Common myeloid progenitor, CD34-positive (primary cell): Measurements from ENCODE around the gene NAP1L5.

Experiments
- CTCF ChIA-PET: fragments of 350-600 bp; sonication (Branson Sonifier 250); formaldehyde crosslinking; loops from one replicate; lab custom pipeline; 2021; ENCODE audit warnings: antibody characterized with exemption; lab: Charles Lee
- POLR2A ChIA-PET: fragments of 350-600 bp; sonication (Branson Sonifier 250); formaldehyde crosslinking; loops from one replicate; lab custom pipeline; 2021; ENCODE audit warnings: antibody characterized with exemption; lab: Charles Lee
- DNase-seq, 3 donors: peaks; one replicate each; pipeline versions ENCODE4 v3.0.0 to v3.0.0-alpha.2; 2013
- H3K27ac ChIP-seq, 2 experiments: 1 replicate in 1 of 2; 2 replicates in 1 of 2; pipeline ENCODE4 v1.7.0; 2013; ENCODE audit warnings: inconsistent platforms in 2 of 2, low read length in 2 of 2, mild to moderate bottlenecking in 2 of 2, low read depth in 1 of 2, moderate library complexity in 1 of 2; ENCODE audit not compliant: severe bottlenecking in 2 of 2, insufficient read depth in 1 of 2, poor library complexity in 1 of 2
- H3K27me3 ChIP-seq, 5 experiments: replicated peaks in 2 of 5; 1 replicate in 3 of 5; 2 replicates in 2 of 5; pipeline versions ENCODE4 v1.6.1 to v1.7.0; 2013; ENCODE audit warnings: low read length in 4 of 5, mild to moderate bottlenecking in 2 of 5, moderate library complexity in 2 of 5, inconsistent platforms in 1 of 5; ENCODE audit not compliant: insufficient read depth in 5 of 5, control insufficient read depth in 4 of 5
- H3K36me3 ChIP-seq, 4 experiments: 1 replicate in 2 of 4; 2 replicates in 2 of 4; pipeline versions ENCODE4 v1.6.1 to v1.7.0; 2013; ENCODE audit warnings: low read length in 3 of 4, control low read depth in 1 of 4, mild to moderate bottlenecking in 1 of 4; ENCODE audit not compliant: control insufficient read depth in 4 of 4, insufficient read depth in 4 of 4
- H3K4me1 ChIP-seq, 4 experiments: 1 replicate in 3 of 4; 2 replicates in 1 of 4; pipeline versions ENCODE4 v1.6.1 to v1.7.1; 2013; ENCODE audit warnings: low read length in 3 of 4, mild to moderate bottlenecking in 3 of 4, control low read depth in 1 of 4, inconsistent platforms in 1 of 4, moderate library complexity in 1 of 4; ENCODE audit not compliant: control insufficient read depth in 4 of 4, insufficient read depth in 4 of 4; ENCODE audit errors: control extremely low read depth in 1 of 4
- H3K4me3 ChIP-seq, 7 experiments: 1 replicate in 4 of 7; 2 replicates in 3 of 7; pipeline versions ENCODE4 v1.5.1 to v1.7.0; 2013; ENCODE audit warnings: mild to moderate bottlenecking in 7 of 7, low read length in 6 of 7, moderate library complexity in 6 of 7, inconsistent platforms in 2 of 7, low read depth in 2 of 7, control low read depth in 1 of 7; ENCODE audit not compliant: insufficient read depth in 4 of 7, control insufficient read depth in 1 of 7; ENCODE audit errors: extremely low read depth in 1 of 7
- H3K9me3 ChIP-seq, 5 experiments: 1 replicate in 4 of 5; 2 replicates in 1 of 5; pipeline versions ENCODE4 v1.6.1 to v1.7.1; 2013; ENCODE audit warnings: low read length in 4 of 5, mild to moderate bottlenecking in 2 of 5, inconsistent platforms in 1 of 5, low read depth in 1 of 5, moderate library complexity in 1 of 5; ENCODE audit not compliant: control insufficient read depth in 4 of 5, insufficient read depth in 2 of 5; ENCODE audit errors: control extremely low read depth in 1 of 5
- WGBS: methylation state at CpG from one replicate; pipeline ENCODE4 v1.1.5; 2013; ENCODE audit not compliant: insufficient coverage; 5-methylcytosine and 5-hydroxymethylcytosine counted together

The NAP1L5 gene

GRCh38 chr4:88743696-88744095 is 46.1 kb upstream of the NAP1L5 start:
- Histone ChIP-seq H3K9me3 (no peaks in the 10 kb centered on the region), H3K27ac (no peak overlapping the region), H3K4me1 (peaks cover 0 to 6% (median under 1%) of the 10 kb centered on the region in 4 experiments), H3K27me3 (no peaks in the 10 kb centered on the region), H3K36me3 (peaks cover 18 to 43% (median 22%) of the 10 kb centered on the region in 4 experiments), H3K4me3 (no peak overlapping the region)
- WGBS = 100% methylated on average over 2 of the region's 3 CpGs
- ChIA-PET CTCF (no interaction called here), POLR2A (no interaction called here)
- DNase-seq = no peak

GRCh38 chr4:88742561-88742960 is 44.9 kb upstream of the NAP1L5 start:
- no peak for DNase-seq
- 44% methylated on average over 1 of the region's 2 CpGs for WGBS
- no peak overlapping the region for H3K4me3 ChIP-seq
- peaks cover 14 to 36% (median 20%) of the 10 kb centered on the region in 4 experiments for H3K36me3 ChIP-seq
- POLR2A ChIA-PET = no interaction called here
- H3K4me1 ChIP-seq = peaks cover 3 to 17% (median 10%) of the 10 kb centered on the region in 4 experiments
- no peaks in the 10 kb centered on the region for H3K9me3 ChIP-seq
- no peak overlapping the region for H3K27ac ChIP-seq
- H3K27me3 ChIP-seq = no peaks in the 10 kb centered on the region
- CTCF ChIA-PET = no interaction called here

- no peak overlapping the region for H3K27ac ChIP-seq
- H3K27me3 ChIP-seq = no peaks in the 10 kb centered on the region
- CTCF ChIA-PET = interaction anchor here (1.2 to 1.4 kb wide), 2 partner anchors 20 to 209 kb away, joined by 3 read pairs; no protein-coding TSS in a partner anchor
- peak in 1 of 3 donors; percentile 11 for DNase-seq
- 85% methylated on average over 4 of the region's 4 CpGs for WGBS
- H3K36me3 ChIP-seq = peaks cover 6 to 15% (median 10%) of the 10 kb centered on the region in 4 experiments
- no peaks in the 10 kb centered on the region for H3K9me3 ChIP-seq
- POLR2A ChIA-PET = interaction anchor here (0.5 kb wide), 1 partner anchor 15 kb away, joined by 3 read pairs; no protein-coding TSS in a partner anchor
- peaks cover 3 to 29% (median 16%) of the 10 kb centered on the region in 4 experiments for H3K4me1 ChIP-seq
- H3K4me3 ChIP-seq = no peak overlapping the region
These were observed 40.6 kb upstream of the NAP1L5 start for GRCh38 chr4:88738180-88738579.

- peak; percentile 34 to 94 (median 89) for DNase-seq
- 2% methylated on average over 11 of the region's 14 CpGs for WGBS
- Histone ChIP-seq H3K27ac (peak overlapping the region in 1 of 2 experiments; percentile 11), H3K4me3 (peak overlapping the region in 5 of 7 experiments; percentile 11 to 69 (median 49)), H3K27me3 (no peaks in the 10 kb centered on the region), H3K9me3 (no peaks in the 10 kb centered on the region), H3K36me3 (peaks cover 6 to 15% (median 9%) of the 10 kb centered on the region in 4 experiments), H3K4me1 (peaks cover 3 to 23% (median 16%) of the 10 kb centered on the region in 4 experiments)
- ChIA-PET POLR2A (interaction anchor here (1.1 kb wide), 1 partner anchor 9 kb away, joined by 3 read pairs; no protein-coding TSS in a partner anchor), CTCF (interaction anchor here (1.1 to 1.9 kb wide), 4 partner anchors 10 to 65 kb away, joined by 3 to 5 read pairs (median 4); no protein-coding TSS in a partner anchor)
These were observed 39.8 kb upstream of the NAP1L5 start for GRCh38 chr4:88737307-88737941.

GRCh38 chr4:88736264-88736663 is 38.6 kb upstream of the NAP1L5 start:
- peaks cover 3 to 16% (median 10%) of the 10 kb centered on the region in 4 experiments for H3K36me3 ChIP-seq
- DNase-seq = no peak
- CTCF ChIA-PET = interaction anchor here (1.1 to 1.9 kb wide), 2 partner anchors 9 to 66 kb away, joined by 3 to 5 read pairs; no protein-coding TSS in a partner anchor
- no peaks in the 10 kb centered on the region for H3K27me3 ChIP-seq
- H3K4me1 ChIP-seq = peaks cover 3 to 31% (median 17%) of the 10 kb centered on the region in 4 experiments
- no peaks in the 10 kb centered on the region for H3K9me3 ChIP-seq
- H3K4me3 ChIP-seq = no peak overlapping the region
- WGBS = no CpG with 5 or more reads among the region's 3 CpGs
- POLR2A ChIA-PET = no interaction called here
- H3K27ac ChIP-seq = no peak overlapping the region

- WGBS = 100% methylated on average over 1 of the region's 1 CpG
- CTCF ChIA-PET = interaction anchor here (0.8 to 1.9 kb wide), 3 partner anchors 8 to 16 kb away, joined by 3 to 5 read pairs (median 3); no protein-coding TSS in a partner anchor
- H3K27me3 ChIP-seq = no peaks in the 10 kb centered on the region
- no peak overlapping the region for H3K27ac ChIP-seq
- peaks cover 3 to 38% (median 19%) of the 10 kb centered on the region in 4 experiments for H3K4me1 ChIP-seq
- POLR2A ChIA-PET = no interaction called here
- H3K36me3 ChIP-seq = peaks cover 3 to 20% (median 10%) of the 10 kb centered on the region in 4 experiments
- no peak overlapping the region for H3K4me3 ChIP-seq
- no peaks in the 10 kb centered on the region for H3K9me3 ChIP-seq
- no peak for DNase-seq
These were observed 37.9 kb upstream of the NAP1L5 start for GRCh38 chr4:88735564-88735963.
